Ovary (tissue), 9 donors: ENCODE data around the gene DUSP6. TPM values are rescaled to one million over a fixed set of nuclear protein-coding genes. Genes with fewer than 3 reads are reported as not detected.

Source experiments
- DNase-seq, 5 donors: peaks; one replicate each; pipeline ENCODE4 v3.0.0-alpha.2; 2019 to 2020
- H3K27ac ChIP-seq, 2 donors: fragments of 200-600 bp; one replicate each; pipeline versions ENCODE4 v1.5.1 to v1.8.0; 2019 to 2022
- H3K27me3 ChIP-seq: fragments of 200-600 bp; one replicate; pipeline ENCODE4 v1.8.0; 2022
- H3K36me3 ChIP-seq: fragments of 200-600 bp; sonication (generic); one replicate; pipeline ENCODE4 v1.5.1; 2019
- H3K4me1 ChIP-seq: one replicate; pipeline ENCODE4 v1.8.1; 2013; ENCODE audit warnings: mild to moderate bottlenecking, moderate library complexity; ENCODE audit not compliant: insufficient read depth
- H3K4me3 ChIP-seq: fragments of 200-600 bp; sonication (generic); one replicate; pipeline ENCODE4 v1.5.1; 2017
- H3K9me3 ChIP-seq, 2 donors: fragments of 200-600 bp in 1 of 2; sonication (generic) in 1 of 2; one replicate each; pipeline versions ENCODE4 v1.5.1 to v1.8.1; 2013 to 2019; ENCODE audit warnings: mild to moderate bottlenecking in 1 of 2, moderate library complexity in 1 of 2
- CTCF ChIP-seq, 3 donors: fragments of 450-650 bp in 2 of 3; fragments of 200-600 bp in 1 of 3; IDR thresholded peaks; one replicate each; pipeline versions ENCODE4 v1.5.1 to v1.8.0; 2016 to 2022; ENCODE audit warnings: antibody characterized with exemption in 3 of 3, mild to moderate bottlenecking in 1 of 3
- EP300 ChIP-seq: sonication (generic); formaldehyde crosslinking; IDR thresholded peaks from one replicate; pipeline ENCODE4 v1.6.1; 2017; ENCODE audit warnings: antibody characterized with exemption
- POLR2A ChIP-seq: fragments of 450-650 bp; IDR thresholded peaks from one replicate; pipeline ENCODE4 v1.6.1; 2017; ENCODE audit warnings: antibody characterized with exemption, mild to moderate bottlenecking, moderate library complexity
- WGBS, 3 donors: extraction: QIAGEN DNeasy Blood & Tissue Kit in 1 of 3; methylation state at CpG; one replicate each; pipeline versions ENCODE4 v1.1.5 to v1.1.7; 2013 to 2017; 5-methylcytosine and 5-hydroxymethylcytosine counted together
- intact Hi-C, 4 donors: fragments of 100-400 bp; cut with DNase I; formaldehyde crosslinking; loops; one replicate each; pipeline versions ENCODE4 v1.11.0 to v1.15.1; 2022 to 2023
- polyA plus RNA-seq, 2 donors: library from polyadenylated mRNA; stranded (reverse); fragments of 200-250 nt in 1 of 2; fragments of 350-450 nt in 1 of 2; fragmentation: Illumina TruSeq in 1 of 2; extraction: RNeasy Lipid Tissue Mini Kit (QIAGEN cat#74804) in 1 of 2; gene quantifications; one replicate each; pipeline ENCODE4 v1.2.3, GENCODE V29; 2013 to 2014
- total RNA-seq, 7 donors: library from RNA; depleted of rRNA in 2 of 7; stranded (reverse); fragments of >200 nt in 2 of 7; fragmentation: NEBNext Ultra II Directional in 3 of 7; extraction: Animal tissue kit (Norgen Biotek cat#: 25700) in 3 of 7; gene quantifications; one replicate each; pipeline versions ENCODE4 v1.1.0 to v1.2.4, GENCODE V29; 2016 to 2023
- donor health status: DM: no; HTN: no; CAD: no; lungs with moderate emphysema.
- donor health status: DM: no; HTN: no; CAD: no.
- donor health status: Bipolar disorder and iron deficiency.
- donor health status: DM: yes; HTN: yes; CAD: no.
- donor health status: DM: no; HTN: no; CAD: no.
- donor health status: DM: yes; HTN: yes; CAD: no.

The DUSP6 gene
- total and polyA plus RNA-seq, 9 donors = 10.8 to 35.5 (median 20.5) TPM

- H3K4me3 ChIP-seq = no peak overlapping the region
- no peaks in the 10 kb centered on the region for H3K4me1 ChIP-seq
- intact Hi-C loops = no loop called here
- 86 to 88% (median 87%) methylated on average over 3 of the region's 3 CpGs for WGBS, 3 donors
- H3K36me3 ChIP-seq = no peaks in the 10 kb centered on the region
- no peak for TF ChIP-seq EP300
- H3K27ac ChIP-seq = no peak overlapping the region
- H3K27me3 ChIP-seq = no peaks in the 10 kb centered on the region
- no peak for DNase-seq
- no peaks in the 10 kb centered on the region for H3K9me3 ChIP-seq
Observed at GRCh38 chr12:89366676-89367364, 14.5 kb upstream of the DUSP6 start.

GRCh38 chr12:89364631-89365030 is 12.3 kb upstream of the DUSP6 start:
- TF ChIP-seq CTCF (IDR thresholded peaks at IDR 0.05) (no peak), POLR2A (no peak), EP300 (no peak)
- 70 to 80% (median 74%) methylated on average over 2 of the region's 2 CpGs for WGBS, 3 donors
- Histone ChIP-seq H3K9me3 (no peaks in the 10 kb centered on the region), H3K27ac (no peak overlapping the region), H3K4me3 (no peak overlapping the region), H3K4me1 (no peaks in the 10 kb centered on the region), H3K36me3 (no peaks in the 10 kb centered on the region), H3K27me3 (no peaks in the 10 kb centered on the region)
- intact Hi-C loops = no loop called here
- DNase-seq = no peak

GRCh38 chr12:89364058-89364457 is 11.8 kb upstream of the DUSP6 start:
- DNase-seq = no peak
- no peak for TF ChIP-seq EP300
- no peak for TF ChIP-seq POLR2A
- no peak for TF ChIP-seq CTCF (IDR thresholded peaks at IDR 0.05)
- no peak overlapping the region for H3K4me3 ChIP-seq
- H3K27me3 ChIP-seq = no peaks in the 10 kb centered on the region
- H3K27ac ChIP-seq = no peak overlapping the region
- 86 to 93% (median 92%) methylated on average over 2 of the region's 2 CpGs for WGBS, 3 donors
- intact Hi-C loops = no loop called here
- no peaks in the 10 kb centered on the region for H3K4me1 ChIP-seq
- no peaks in the 10 kb centered on the region for H3K9me3 ChIP-seq
- no peaks in the 10 kb centered on the region for H3K36me3 ChIP-seq

- intact Hi-C loops = no loop called here
- no peak for DNase-seq
- Histone ChIP-seq H3K27me3 (no peaks in the 10 kb centered on the region), H3K4me1 (no peaks in the 10 kb centered on the region), H3K9me3 (no peaks in the 10 kb centered on the region), H3K36me3 (no peaks in the 10 kb centered on the region), H3K4me3 (no peak overlapping the region), H3K27ac (no peak overlapping the region)
- TF ChIP-seq EP300 = no peak
- TF ChIP-seq CTCF (IDR thresholded peaks at IDR 0.05) = no peak
- no peak for TF ChIP-seq POLR2A
Observed at GRCh38 chr12:89363582-89363981, 11.3 kb upstream of the DUSP6 start.

- Histone ChIP-seq H3K9me3 (no peaks in the 10 kb centered on the region), H3K4me3 (no peak overlapping the region), H3K27ac (no peak overlapping the region), H3K27me3 (no peaks in the 10 kb centered on the region), H3K4me1 (no peaks in the 10 kb centered on the region), H3K36me3 (no peaks in the 10 kb centered on the region)
- WGBS, 3 donors = 86 to 87% (median 87%) methylated on average over 4 of the region's 4 CpGs
- intact Hi-C loops = no loop called here
- no peak for DNase-seq
- TF ChIP-seq POLR2A (no peak), EP300 (no peak), CTCF (IDR thresholded peaks at IDR 0.05) (no peak)
Observed at GRCh38 chr12:89363084-89363483, 10.8 kb upstream of the DUSP6 start.
